OCI-LY1 (cell line): ENCODE results near the gene PIGZ.

Experiments
- EZH2 ChIP-seq: fragments of 200-600 bp; sonication (generic), shearing (Covaris generic); IDR thresholded peaks from 2 replicates; pipeline ENCODE4 v1.8.0; 2017; ENCODE audit warnings: borderline replicate concordance, mixed run types, mild to moderate bottlenecking, antibody characterized with exemption, low read length, moderate library complexity, mixed read lengths
- TF ChIP-seq, protein P1 (sequence below): fragments of 200-600 bp; sonication (generic), shearing (Covaris generic); IDR thresholded peaks from 2 replicates; pipeline ENCODE4 v1.5.1; 2017; ENCODE audit warnings: mild to moderate bottlenecking, antibody characterized with exemption, low read length, moderate library complexity, mixed read lengths

DNA sequence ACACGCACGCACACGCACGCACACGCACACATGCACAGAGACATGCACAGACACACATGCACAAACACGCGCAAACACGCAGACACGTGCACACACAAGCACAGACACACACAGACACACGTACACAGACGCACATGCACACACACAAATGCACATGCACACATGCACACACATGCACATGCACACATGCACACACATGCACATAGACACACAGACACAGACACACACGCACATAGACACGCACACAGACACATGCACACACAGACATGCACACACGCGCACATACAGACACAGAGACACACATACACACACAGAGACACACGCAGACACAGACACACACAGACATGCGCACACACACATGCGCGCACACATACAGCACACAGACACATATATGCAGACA lies 26.4 kb upstream of the PIGZ start:
- TF ChIP-seq, protein P1, sequence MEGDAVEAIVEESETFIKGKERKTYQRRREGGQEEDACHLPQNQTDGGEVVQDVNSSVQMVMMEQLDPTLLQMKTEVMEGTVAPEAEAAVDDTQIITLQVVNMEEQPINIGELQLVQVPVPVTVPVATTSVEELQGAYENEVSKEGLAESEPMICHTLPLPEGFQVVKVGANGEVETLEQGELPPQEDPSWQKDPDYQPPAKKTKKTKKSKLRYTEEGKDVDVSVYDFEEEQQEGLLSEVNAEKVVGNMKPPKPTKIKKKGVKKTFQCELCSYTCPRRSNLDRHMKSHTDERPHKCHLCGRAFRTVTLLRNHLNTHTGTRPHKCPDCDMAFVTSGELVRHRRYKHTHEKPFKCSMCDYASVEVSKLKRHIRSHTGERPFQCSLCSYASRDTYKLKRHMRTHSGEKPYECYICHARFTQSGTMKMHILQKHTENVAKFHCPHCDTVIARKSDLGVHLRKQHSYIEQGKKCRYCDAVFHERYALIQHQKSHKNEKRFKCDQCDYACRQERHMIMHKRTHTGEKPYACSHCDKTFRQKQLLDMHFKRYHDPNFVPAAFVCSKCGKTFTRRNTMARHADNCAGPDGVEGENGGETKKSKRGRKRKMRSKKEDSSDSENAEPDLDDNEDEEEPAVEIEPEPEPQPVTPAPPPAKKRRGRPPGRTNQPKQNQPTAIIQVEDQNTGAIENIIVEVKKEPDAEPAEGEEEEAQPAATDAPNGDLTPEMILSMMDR = no peak
- TF ChIP-seq EZH2 = no peak
